ENCODE results near the gene AGFG1. TPM values are rescaled to one million over a fixed set of nuclear protein-coding genes. Genes with fewer than 3 reads are reported as not detected.

AGFG1 gene
- total RNA-seq, 1 donor from 2014 or later = 71.6 TPM

- no peak for DNase-seq (ENCODE audit: low read depth, low spot score)
- Mint-ChIP-seq H3K27me3 (ENCODE audit: low read depth) (no peaks in the 10 kb centered on the region), H3K9me3 (peaks cover 2% of the 10 kb centered on the region), H3K36me3 (ENCODE audit: low read depth) (peaks cover 5% of the 10 kb centered on the region), H3K4me3 (no peak overlapping the region), H3K4me1 (peaks cover 49% of the 10 kb centered on the region), H3K27ac (ENCODE audit: unreplicated experiment) (no peak overlapping the region)
- no peak for TF ChIP-seq CTCF (conservative IDR thresholded peaks at IDR 0.05)
Observed at GRCh38 chr2:227506456-227506855, 34.5 kb downstream of the AGFG1 start.

- H3K4me1 Mint-ChIP-seq = peaks cover 49% of the 10 kb centered on the region
- H3K36me3 Mint-ChIP-seq (ENCODE audit: low read depth) = peaks cover 5% of the 10 kb centered on the region
- no peak for TF ChIP-seq CTCF (conservative IDR thresholded peaks at IDR 0.05)
- H3K9me3 Mint-ChIP-seq = peaks cover 2% of the 10 kb centered on the region
- H3K4me3 Mint-ChIP-seq = no peak overlapping the region
- DNase-seq (ENCODE audit: low read depth, low spot score) = no peak
- no peaks in the 10 kb centered on the region for H3K27me3 Mint-ChIP-seq (ENCODE audit: low read depth)
- H3K27ac Mint-ChIP-seq (ENCODE audit: unreplicated experiment) = peak overlapping the region; percentile 3
Observed at GRCh38 chr2:227507963-227508362, 36.0 kb downstream of the AGFG1 start.

GRCh38 chr2:227509076-227509475 lies 37.1 kb downstream of the AGFG1 start:
- no peak overlapping the region for H3K4me3 Mint-ChIP-seq
- peaks cover 54% of the 10 kb centered on the region for H3K4me1 Mint-ChIP-seq
- peaks cover 2% of the 10 kb centered on the region for H3K9me3 Mint-ChIP-seq
- no peaks in the 10 kb centered on the region for H3K27me3 Mint-ChIP-seq (ENCODE audit: low read depth)
- DNase-seq (ENCODE audit: low read depth, low spot score) = no peak
- no peak overlapping the region for H3K27ac Mint-ChIP-seq (ENCODE audit: unreplicated experiment)
- H3K36me3 Mint-ChIP-seq (ENCODE audit: low read depth) = peaks cover 5% of the 10 kb centered on the region
- no peak for TF ChIP-seq CTCF (conservative IDR thresholded peaks at IDR 0.05)

- H3K27me3 Mint-ChIP-seq (ENCODE audit: low read depth) = no peaks in the 10 kb centered on the region
- no peak for DNase-seq (ENCODE audit: low read depth, low spot score)
- H3K36me3 Mint-ChIP-seq (ENCODE audit: low read depth) = peaks cover 5% of the 10 kb centered on the region
- H3K9me3 Mint-ChIP-seq = peaks cover 2% of the 10 kb centered on the region
- TF ChIP-seq CTCF (conservative IDR thresholded peaks at IDR 0.05) = no peak
- no peak overlapping the region for H3K4me3 Mint-ChIP-seq
- H3K27ac Mint-ChIP-seq (ENCODE audit: unreplicated experiment) = no peak overlapping the region
- H3K4me1 Mint-ChIP-seq = peaks cover 49% of the 10 kb centered on the region
Observed at GRCh38 chr2:227509824-227510619, 38.1 kb downstream of the AGFG1 start.

GRCh38 chr2:227510620-227510958 lies 38.6 kb downstream of the AGFG1 start:
- Mint-ChIP-seq H3K27me3 (ENCODE audit: low read depth) (no peaks in the 10 kb centered on the region), H3K36me3 (ENCODE audit: low read depth) (peaks cover 5% of the 10 kb centered on the region), H3K4me1 (peaks cover 49% of the 10 kb centered on the region), H3K4me3 (no peak overlapping the region), H3K9me3 (peaks cover 2% of the 10 kb centered on the region), H3K27ac (ENCODE audit: unreplicated experiment) (no peak overlapping the region)
- DNase-seq (ENCODE audit: low read depth, low spot score) = no peak
- no peak for TF ChIP-seq CTCF (conservative IDR thresholded peaks at IDR 0.05)
